SU-DHL-6 (cell line): ENCODE data around the gene CUL1.

ENCODE experiments used
- EZH2phosphoT487 ChIP-seq: fragments of 200-600 bp; sonication (generic), shearing (Covaris generic); conservative IDR thresholded peaks from 2 replicates; pipeline ENCODE4 v1.6.1; 2018; ENCODE audit warnings: mild to moderate bottlenecking, antibody characterized with exemption, low read length, moderate library complexity, mixed read lengths
- TF ChIP-seq, protein P1 (sequence below): fragments of 200-600 bp; sonication (generic); IDR thresholded peaks from one replicate; pipeline ENCODE4 v1.5.1; 2017; ENCODE audit warnings: antibody characterized with exemption, mild to moderate bottlenecking, low read length, moderate library complexity; ENCODE audit not compliant: insufficient read depth, poor library complexity, severe bottlenecking

DNA sequence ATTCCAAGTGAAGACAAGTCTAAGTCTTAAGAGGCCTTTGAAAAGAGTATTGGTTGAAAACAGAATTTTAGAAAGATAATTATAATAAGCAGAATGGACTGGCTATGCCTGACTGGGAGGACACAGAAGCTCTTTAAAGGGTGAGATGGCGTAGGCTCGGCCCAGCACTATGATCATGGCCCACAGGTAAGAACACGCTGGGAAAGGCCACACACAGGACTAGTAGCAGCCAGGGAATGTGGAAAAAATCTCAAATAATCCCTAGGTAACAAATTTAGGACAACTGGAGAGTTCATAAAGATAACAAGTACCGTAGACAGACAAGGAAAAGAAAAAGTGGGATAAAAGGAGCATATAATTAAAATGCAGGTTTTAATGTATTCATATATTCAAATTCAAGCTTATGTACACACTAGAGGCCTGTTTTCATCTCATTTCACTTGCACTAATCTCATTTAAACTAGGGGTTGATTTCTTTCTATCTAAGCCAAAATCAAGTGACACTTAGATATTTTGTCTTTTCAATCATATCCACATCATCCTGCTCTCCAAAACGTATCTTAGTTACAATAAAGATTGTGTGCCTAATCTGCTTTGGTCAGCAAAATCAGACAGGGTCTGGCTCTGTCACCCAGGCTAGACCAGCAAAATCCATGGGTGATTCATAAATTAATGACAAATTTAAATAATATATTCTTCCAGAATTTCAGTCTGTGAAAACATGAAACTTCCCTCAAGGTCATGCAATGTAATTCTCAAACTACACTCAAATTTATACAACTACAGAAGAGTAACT, 132.4 kb downstream of the CUL1 start:
- TF ChIP-seq, protein P1, sequence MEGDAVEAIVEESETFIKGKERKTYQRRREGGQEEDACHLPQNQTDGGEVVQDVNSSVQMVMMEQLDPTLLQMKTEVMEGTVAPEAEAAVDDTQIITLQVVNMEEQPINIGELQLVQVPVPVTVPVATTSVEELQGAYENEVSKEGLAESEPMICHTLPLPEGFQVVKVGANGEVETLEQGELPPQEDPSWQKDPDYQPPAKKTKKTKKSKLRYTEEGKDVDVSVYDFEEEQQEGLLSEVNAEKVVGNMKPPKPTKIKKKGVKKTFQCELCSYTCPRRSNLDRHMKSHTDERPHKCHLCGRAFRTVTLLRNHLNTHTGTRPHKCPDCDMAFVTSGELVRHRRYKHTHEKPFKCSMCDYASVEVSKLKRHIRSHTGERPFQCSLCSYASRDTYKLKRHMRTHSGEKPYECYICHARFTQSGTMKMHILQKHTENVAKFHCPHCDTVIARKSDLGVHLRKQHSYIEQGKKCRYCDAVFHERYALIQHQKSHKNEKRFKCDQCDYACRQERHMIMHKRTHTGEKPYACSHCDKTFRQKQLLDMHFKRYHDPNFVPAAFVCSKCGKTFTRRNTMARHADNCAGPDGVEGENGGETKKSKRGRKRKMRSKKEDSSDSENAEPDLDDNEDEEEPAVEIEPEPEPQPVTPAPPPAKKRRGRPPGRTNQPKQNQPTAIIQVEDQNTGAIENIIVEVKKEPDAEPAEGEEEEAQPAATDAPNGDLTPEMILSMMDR, result no peak
- no peak for TF ChIP-seq EZH2phosphoT487
